B cell (primary cell): ENCODE results near the gene SPOCD1. TPM values are rescaled to one million over a fixed set of nuclear protein-coding genes. Genes with fewer than 3 reads are reported as not detected.

Experiments
- ATAC-seq: fragments of 200-7000 bp; cut with Tn5 transposase; one replicate; pipeline ENCODE4 v1.10.0; 2021; ENCODE audit warnings: low read depth, mild to moderate bottlenecking, moderate number of reproducible peaks, moderate library complexity
- CTCF ChIA-PET: fragments of 350-600 bp; sonication (Branson Sonifier 250); formaldehyde crosslinking; loops from one replicate; lab custom pipeline; 2021; ENCODE audit warnings: antibody characterized with exemption, inconsistent platforms; lab: Charles Lee
- POLR2A ChIA-PET: fragments of 350-600 bp; sonication (Branson Sonifier 250); formaldehyde crosslinking; loops from one replicate; lab custom pipeline; 2021; ENCODE audit warnings: antibody characterized with exemption; lab: Charles Lee
- DNase-seq: peaks from one replicate; pipeline ENCODE4 v3.0.0; 2013
- H2AFZ ChIP-seq: 2 replicates; pipeline ENCODE4 v1.6.1; 2012; ENCODE audit warnings: mild to moderate bottlenecking, low read depth, low read length; ENCODE audit not compliant: insufficient read depth, poor library complexity, severe bottlenecking
- H3K27ac ChIP-seq, 2 donors: 1 replicate in 1 of 2; 2 replicates in 1 of 2; pipeline ENCODE4 v1.5.1; 2012 to 2013; ENCODE audit warnings: low read length in 2 of 2, mild to moderate bottlenecking in 2 of 2, moderate library complexity in 1 of 2
- H3K27me3 ChIP-seq, 4 experiments: fragments of 200-600 bp in 1 of 4; sonication (generic) in 1 of 4; replicated peaks in 1 of 4; 1 replicate in 2 of 4; 2 replicates in 2 of 4; pipeline versions ENCODE4 v1.6.1 to v1.7.0; 2013 to 2016; ENCODE audit warnings: low read length in 3 of 4, mild to moderate bottlenecking in 2 of 4, mixed read lengths in 1 of 4, moderate library complexity in 1 of 4; ENCODE audit not compliant: insufficient read depth in 4 of 4, control insufficient read depth in 3 of 4; ENCODE audit errors: control extremely low read depth in 1 of 4
- H3K36me3 ChIP-seq, 2 experiments: replicated peaks in 1 of 2; 1 replicate in 1 of 2; 2 replicates in 1 of 2; pipeline versions ENCODE4 v1.6.1 to v1.7.1; 2013; ENCODE audit warnings: low read length in 1 of 2; ENCODE audit not compliant: insufficient read depth in 2 of 2, control insufficient read depth in 1 of 2; ENCODE audit errors: control extremely low read depth in 1 of 2, extremely low read depth in 1 of 2
- H3K4me1 ChIP-seq, 2 donors: fragments of 200-600 bp in 1 of 2; sonication (generic) in 1 of 2; 1 replicate in 1 of 2; 2 replicates in 1 of 2; pipeline versions ENCODE4 v1.5.1 to v1.6.1; 2013 to 2017; ENCODE audit warnings: low read length in 2 of 2; ENCODE audit not compliant: control insufficient read depth in 2 of 2, insufficient read depth in 2 of 2
- H3K4me2 ChIP-seq: replicated peaks from 2 replicates; pipeline ENCODE3; 2012; ENCODE audit warnings: mild to moderate bottlenecking, low read depth, low read length; ENCODE audit not compliant: poor library complexity, severe bottlenecking
- H3K4me3 ChIP-seq, 5 experiments: fragments of 200-600 bp in 1 of 5; sonication (generic) in 1 of 5; 1 replicate in 3 of 5; 2 replicates in 2 of 5; pipeline versions ENCODE4 v1.5.1 to v1.7.0; 2011 to 2016; ENCODE audit warnings: low read length in 4 of 5, mild to moderate bottlenecking in 4 of 5, low read depth in 2 of 5, control low read depth in 1 of 5, moderate library complexity in 1 of 5; ENCODE audit not compliant: insufficient read depth in 1 of 5; ENCODE audit errors: control extremely low read depth in 1 of 5, extremely low read depth in 1 of 5
- H3K79me2 ChIP-seq: fragments of 200-600 bp; sonication (generic); one replicate; pipeline ENCODE4 v1.6.0; 2016; ENCODE audit warnings: low read length; ENCODE audit not compliant: control insufficient read depth, insufficient read depth
- H3K9ac ChIP-seq: fragments of 200-600 bp; sonication (generic); 2 replicates; pipeline ENCODE4 v1.6.1; 2017; ENCODE audit warnings: mild to moderate bottlenecking, low read length, moderate library complexity
- H3K9me3 ChIP-seq, 3 donors: one replicate each; pipeline versions ENCODE4 v1.6.1 to v1.7.1; 2013; ENCODE audit warnings: low read length in 2 of 3; ENCODE audit not compliant: control insufficient read depth in 2 of 3, insufficient read depth in 1 of 3; ENCODE audit errors: control extremely low read depth in 1 of 3
- H4K20me1 ChIP-seq: 2 replicates; pipeline ENCODE4 v1.6.0; 2012; ENCODE audit warnings: mild to moderate bottlenecking, low read length; ENCODE audit not compliant: insufficient read depth, control insufficient read depth, poor library complexity, severe bottlenecking
- H3K27ac Mint-ChIP-seq: one replicate; pipeline ENCODE4 v1.8.0; 2021; ENCODE audit warnings: mixed read lengths
- H3K27me3 Mint-ChIP-seq: one replicate; pipeline ENCODE4 v1.8.0; 2021; ENCODE audit warnings: mixed read lengths
- H3K4me1 Mint-ChIP-seq: one replicate; pipeline ENCODE4 v1.8.0; 2021; ENCODE audit warnings: mixed read lengths
- H3K4me3 Mint-ChIP-seq: one replicate; pipeline ENCODE4 v1.8.0; 2021; ENCODE audit warnings: mixed read lengths
- H3K9me3 Mint-ChIP-seq: one replicate; pipeline ENCODE4 v1.8.0; 2022; ENCODE audit warnings: mixed read lengths; ENCODE audit not compliant: insufficient read depth
- CTCF ChIP-seq: fragments of 200-600 bp; IDR thresholded peaks from one replicate; pipeline ENCODE4 v1.8.0; 2022; ENCODE audit warnings: antibody characterized with exemption, mild to moderate bottlenecking
- EZH2 ChIP-seq: IDR thresholded peaks from 2 replicates; pipeline ENCODE4 v1.6.1; 2012; ENCODE audit warnings: borderline replicate concordance, low read depth, mild to moderate bottlenecking, moderate library complexity, low read length; ENCODE audit not compliant: insufficient read depth, poor library complexity, severe bottlenecking
- WGBS: methylation state at CpG from one replicate; pipeline ENCODE4 v1.1.5; 2013; ENCODE audit warnings: missing lambda C conversion rate; ENCODE audit not compliant: insufficient coverage; 5-methylcytosine and 5-hydroxymethylcytosine counted together
- intact Hi-C: fragments of 100-400 bp; cut with micrococcal nuclease; formaldehyde crosslinking; loops from one replicate; pipeline ENCODE4 v1.10.0; 2022
- polyA plus RNA-seq: library from polyadenylated mRNA; depleted of rRNA; stranded (reverse); fragments of >200 nt; gene quantifications from 2 replicates; pipeline ENCODE4 v1.2.3, GENCODE V29; 2012
- total RNA-seq, 2 donors: library from RNA; stranded (reverse); fragments of 120-200 nt in 1 of 2; gene quantifications; 1 replicate in 1 of 2; 2 replicates in 1 of 2; pipeline versions ENCODE4 v1.2.3 to v1.2.4, GENCODE V29; 2013 to 2022

The SPOCD1 gene
- total and polyA plus RNA-seq, 2 donors (not counting 1 experiment from before 2014, with no cell fraction given), result not detected

- no peak for TF ChIP-seq CTCF
- no peak for TF ChIP-seq EZH2
- H2AFZ ChIP-seq, result no peak overlapping the region
- no peak overlapping the region for H3K4me3 Mint-ChIP-seq
- peaks cover 19 to 26% of the 10 kb centered on the region in 2 donors for H3K4me1 ChIP-seq
- H4K20me1 ChIP-seq, result no peaks in the 10 kb centered on the region
- ATAC-seq (no peak), DNase-seq (no peak)
- H3K9me3 ChIP-seq, result no peaks in the 10 kb centered on the region
- no peak overlapping the region for H3K9ac ChIP-seq
- H3K27ac ChIP-seq, result no peak overlapping the region
- no peaks in the 10 kb centered on the region for H3K36me3 ChIP-seq
- peaks cover 0 to 30% (median 9%) of the 10 kb centered on the region in 4 experiments for H3K27me3 ChIP-seq
- no peaks in the 10 kb centered on the region for H3K9me3 Mint-ChIP-seq
- CTCF ChIA-PET, result interaction anchor here (0.7 to 1.9 kb wide), 3 partner anchors 9 to 882 kb away, joined by 3 to 5 read pairs (median 5); no protein-coding TSS in a partner anchor
- peaks cover 18% of the 10 kb centered on the region for H3K27me3 Mint-ChIP-seq
- intact Hi-C loops, result loop anchor here (10.0 kb wide), 1 partner anchor 154 kb away; the partner anchor contains the start of gene PTP4A2
- POLR2A ChIA-PET, result no interaction called here
- WGBS, result 77% methylated on average over 2 of the region's 2 CpGs
- no peak overlapping the region for H3K27ac Mint-ChIP-seq
- H3K79me2 ChIP-seq, result no peaks in the 10 kb centered on the region
- no peak overlapping the region for H3K4me2 ChIP-seq
- H3K4me1 Mint-ChIP-seq, result peaks cover 18% of the 10 kb centered on the region
- no peak overlapping the region for H3K4me3 ChIP-seq
Observed at GRCh38 chr1:31780632-31781031, 35.2 kb downstream of the SPOCD1 start.

GRCh38 chr1:31779687-31780086 lies 36.1 kb downstream of the SPOCD1 start:
- Histone ChIP-seq H3K4me1 (peaks cover 10 to 17% of the 10 kb centered on the region in 2 donors), H3K4me3 (no peak overlapping the region), H4K20me1 (no peaks in the 10 kb centered on the region), H3K9me3 (no peaks in the 10 kb centered on the region), H3K4me2 (no peak overlapping the region), H3K79me2 (no peaks in the 10 kb centered on the region), H2AFZ (no peak overlapping the region), H3K36me3 (no peaks in the 10 kb centered on the region), H3K27ac (no peak overlapping the region), H3K9ac (no peak overlapping the region), H3K27me3 (peaks cover 0 to 40% (median 18%) of the 10 kb centered on the region in 4 experiments)
- 98% methylated on average over 4 of the region's 9 CpGs for WGBS
- TF ChIP-seq CTCF (no peak), EZH2 (no peak)
- ChIA-PET POLR2A (no interaction called here), CTCF (interaction anchor here (0.7 to 1.9 kb wide), 5 partner anchors 10 to 883 kb away, joined by 3 to 5 read pairs (median 4); no protein-coding TSS in a partner anchor)
- H3K9me3 Mint-ChIP-seq, result no peaks in the 10 kb centered on the region
- H3K27me3 Mint-ChIP-seq, result peaks cover 28% of the 10 kb centered on the region
- intact Hi-C loops, result loop anchor here (10.0 kb wide), 1 partner anchor 155 kb away; the partner anchor contains the start of gene PTP4A2
- no peak overlapping the region for H3K27ac Mint-ChIP-seq
- peaks cover 8% of the 10 kb centered on the region for H3K4me1 Mint-ChIP-seq
- DNase-seq, result no peak
- H3K4me3 Mint-ChIP-seq, result no peak overlapping the region
- no peak for ATAC-seq
